NCI-H345 treated with DMSO at 0.1 percent for 48 hours (cell line): ENCODE results near the gene NIN.

ENCODE experiments used
- DNase-seq: peaks from one replicate; lab custom pipeline; 2025; ENCODE audit not compliant: unreplicated experiment; lab: John Stamatoyannopoulos, UW

Gene NIN

GRCh38 chr14:50792051-50792477, 38.9 kb downstream of the NIN start:
- DNase-seq: no peak

GRCh38 chr14:50791201-50791600, 39.8 kb downstream of the NIN start:
- no peak for DNase-seq

GRCh38 chr14:50790589-50790988, 40.4 kb downstream of the NIN start:
- DNase-seq: no peak

DNA sequence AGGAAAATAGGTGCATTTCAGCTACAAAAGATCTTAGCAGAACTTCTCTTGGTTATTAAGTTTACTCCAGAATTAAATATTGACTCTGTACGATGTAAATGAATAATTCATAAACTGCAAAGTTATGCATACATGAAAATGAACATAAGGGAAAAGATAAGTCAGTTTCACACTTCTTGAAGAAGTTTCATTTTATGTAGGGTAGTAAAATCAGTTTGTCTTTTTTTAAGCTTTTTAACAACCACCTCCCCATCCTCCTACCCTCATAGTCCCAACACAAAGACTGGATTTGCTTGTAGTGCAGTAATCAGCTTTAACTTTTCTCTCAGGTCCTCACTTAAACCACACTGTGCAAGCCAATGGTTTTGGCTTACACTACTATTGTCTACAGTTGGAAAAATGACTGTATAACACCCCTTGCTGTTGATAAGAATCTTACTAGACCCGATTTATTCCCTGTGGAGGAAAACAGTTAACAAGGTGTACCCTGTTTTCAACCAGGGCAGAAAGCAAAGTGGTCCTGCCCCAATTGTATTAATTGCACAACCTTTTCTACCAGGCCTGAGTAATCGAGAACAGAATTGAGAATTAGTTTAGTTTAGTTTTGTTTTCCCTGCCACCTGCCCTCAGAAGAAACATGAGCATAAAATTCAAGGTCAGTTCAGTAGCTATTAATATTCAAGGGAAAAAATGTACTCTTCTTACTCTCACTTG, 44.1 kb downstream of the NIN start:
- DNase-seq: no peak

- DNase-seq: no peak
Observed at GRCh38 chr14:50785457-50786063, 45.4 kb downstream of the NIN start.

DNA sequence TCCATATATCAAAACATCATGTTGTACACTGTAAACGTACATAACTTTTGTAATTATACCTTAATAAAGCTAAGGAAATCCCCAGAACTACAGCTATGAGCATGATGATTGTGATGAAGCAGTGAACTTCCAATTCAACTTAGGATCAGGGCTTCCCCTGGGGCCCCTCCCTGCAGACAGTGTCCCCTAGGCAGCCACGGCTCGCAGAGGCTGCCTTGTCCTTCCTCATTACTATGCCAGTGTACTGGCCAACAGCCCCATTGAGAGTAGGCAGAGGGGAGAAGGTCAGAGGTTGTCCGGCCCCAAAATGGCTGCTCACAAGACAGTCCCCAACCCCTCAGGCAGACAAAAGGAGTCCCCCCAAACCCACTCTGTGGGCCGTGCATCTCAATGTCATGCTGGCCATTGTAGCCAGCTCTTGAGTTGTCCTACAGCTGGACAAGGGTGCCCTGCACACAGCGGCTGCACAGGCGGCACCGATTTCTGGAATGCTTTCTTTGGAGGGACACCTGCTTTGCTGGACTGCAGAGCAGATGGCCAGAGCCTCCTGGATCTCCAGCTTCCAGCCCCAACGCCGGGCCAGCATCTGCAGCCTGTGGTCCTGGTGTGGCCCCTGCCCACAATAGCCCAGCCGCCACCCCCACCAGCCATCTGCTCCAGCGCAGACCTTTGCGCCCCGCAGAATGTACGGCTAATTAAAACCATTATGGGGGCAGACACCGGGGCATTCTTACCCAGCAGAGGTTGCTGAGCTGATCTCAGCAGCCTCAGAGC, 46.1 kb downstream of the NIN start:
- DNase-seq: no peak

GRCh38 chr14:50783563-50783962, 47.4 kb downstream of the NIN start:
- no peak for DNase-seq

DNA sequence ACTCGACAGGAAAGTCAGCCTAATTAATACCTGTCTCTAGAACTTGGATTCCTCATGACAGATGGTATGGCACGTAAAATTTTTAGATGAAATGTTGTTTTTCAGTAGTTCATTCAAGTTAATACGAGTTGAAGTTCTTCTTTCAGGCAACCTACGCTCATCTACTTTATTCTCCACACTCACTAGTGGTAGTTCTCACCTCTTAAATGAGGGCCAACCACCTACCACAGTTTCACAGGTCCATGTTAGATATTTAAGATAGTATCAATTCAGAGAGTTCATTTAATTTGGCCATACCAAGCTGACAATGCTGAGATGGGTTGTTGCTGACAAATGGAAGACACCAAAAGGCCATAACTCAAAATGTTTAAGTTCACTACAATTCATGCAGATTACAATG, 50.6 kb downstream of the NIN start:
- DNase-seq: no peak

DNA sequence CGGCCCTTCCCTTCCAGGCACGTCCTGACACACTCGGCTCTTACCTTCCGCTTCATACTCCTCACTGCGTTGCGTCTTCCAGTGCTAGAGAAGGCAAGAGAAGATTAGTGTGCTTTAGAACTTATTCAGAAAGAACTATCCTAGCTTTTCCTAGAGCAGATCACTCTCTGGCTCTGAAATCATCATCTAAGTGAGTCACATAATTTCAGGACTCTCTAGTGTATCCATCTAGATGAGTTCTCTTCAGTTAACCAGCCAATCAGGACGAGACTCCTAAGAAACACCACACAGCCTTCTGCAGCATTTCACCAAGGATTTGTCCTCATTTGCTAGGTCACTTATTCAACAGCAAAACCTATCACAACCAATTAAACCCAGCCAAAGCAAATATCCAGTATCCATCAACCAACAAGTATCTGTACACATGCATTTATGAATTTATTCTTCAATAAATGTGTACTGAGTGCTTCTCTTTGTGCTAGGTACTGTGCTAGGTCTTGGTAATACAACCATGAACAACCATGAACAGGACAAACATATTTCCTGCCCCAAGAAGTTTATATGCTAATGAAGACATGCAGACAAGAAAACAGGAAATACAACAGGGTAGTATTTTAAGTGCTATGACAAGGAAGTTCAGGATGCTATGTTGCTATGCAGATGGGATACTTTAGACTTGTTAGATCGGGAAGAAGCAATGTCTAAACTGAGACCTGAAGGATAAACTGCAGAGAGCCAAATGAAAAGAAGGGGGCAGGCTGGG, 52.1 kb downstream of the NIN start:
- no peak for DNase-seq

- DNase-seq: no peak
Observed at GRCh38 chr14:50776522-50776921, 54.4 kb downstream of the NIN start.

GRCh38 chr14:50775357-50775756, 55.6 kb downstream of the NIN start:
- no peak for DNase-seq

GRCh38 chr14:50774542-50775267, 56.3 kb downstream of the NIN start:
- DNase-seq: no peak

- DNase-seq: no peak
Observed at GRCh38 chr14:50773632-50774541, 57.1 kb downstream of the NIN start.

- no peak for DNase-seq
Observed at GRCh38 chr14:50772412-50772811, 58.5 kb downstream of the NIN start.

GRCh38 chr14:50770586-50770985, 60.4 kb downstream of the NIN start:
- DNase-seq: no peak

DNA sequence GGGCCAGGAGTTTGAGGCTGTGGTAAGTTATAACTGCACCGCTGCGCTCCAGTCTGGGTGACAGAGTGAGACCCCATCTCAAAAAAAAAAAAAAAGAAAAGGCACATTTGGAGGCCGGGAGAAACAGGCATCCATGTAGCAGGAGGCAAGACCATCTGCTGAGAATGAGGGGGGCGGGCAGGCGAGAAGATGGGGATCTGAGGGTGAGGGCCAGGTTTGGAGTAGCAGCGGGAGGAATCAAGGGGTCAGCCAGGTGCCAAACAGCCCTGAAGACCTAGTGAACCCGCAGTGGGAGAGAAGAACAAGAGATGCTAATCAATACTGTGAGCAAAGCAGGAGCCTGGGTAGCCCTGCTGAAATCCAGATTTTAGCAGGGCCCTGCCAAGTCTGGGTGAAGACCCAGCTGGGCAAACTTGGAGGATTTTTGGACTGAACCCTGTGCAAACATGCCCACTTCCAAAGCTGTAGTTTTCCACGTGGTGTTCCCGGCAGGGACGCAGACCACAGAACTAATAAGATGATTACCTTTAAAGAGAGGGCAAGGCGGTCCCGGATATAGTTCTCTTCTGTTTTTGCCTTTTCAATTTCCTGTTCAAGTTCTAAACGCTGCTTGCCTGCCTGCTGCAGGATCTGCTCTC, 61.0 kb downstream of the NIN start:
- no peak for DNase-seq

- DNase-seq: no peak
Observed at GRCh38 chr14:50768680-50769079, 62.3 kb downstream of the NIN start.

DNA sequence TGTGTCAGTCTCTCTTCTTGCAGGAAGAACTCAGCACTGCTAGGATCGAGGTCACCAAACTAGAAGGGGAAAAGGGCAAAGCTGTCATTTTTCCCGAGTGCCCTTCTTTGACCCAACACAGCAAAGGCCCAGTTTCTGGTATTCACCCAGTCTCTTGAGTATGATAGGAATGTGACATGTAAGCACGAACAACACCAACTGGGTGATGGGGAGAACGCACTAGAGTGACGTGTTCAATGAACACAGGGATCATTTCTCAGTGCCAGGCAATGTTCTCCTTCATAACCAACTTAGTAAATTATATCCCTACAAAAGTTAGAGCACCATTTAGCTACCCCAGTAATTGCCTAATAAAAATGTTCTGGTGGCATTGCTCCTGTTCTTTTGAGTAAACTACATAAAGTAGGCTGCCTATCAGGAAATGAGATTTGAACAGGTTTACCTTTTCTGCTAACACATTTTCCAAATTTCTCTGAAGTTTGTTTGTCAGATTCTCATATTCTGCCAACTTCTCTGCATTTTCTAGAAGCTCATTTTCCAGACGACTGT, 64.5 kb downstream of the NIN start:
- no peak for DNase-seq
